GM21528 (cell line): ENCODE results near the gene CCR8.

Source experiments
- ATAC-seq: cut with Tn5 transposase; IDR thresholded peaks from one replicate; pipeline ENCODE4 v1.9.1; 2021; ENCODE audit warnings: mild to moderate bottlenecking, moderate library complexity; ENCODE audit not compliant: unreplicated experiment, low FRiP score

The CCR8 gene, protein sequence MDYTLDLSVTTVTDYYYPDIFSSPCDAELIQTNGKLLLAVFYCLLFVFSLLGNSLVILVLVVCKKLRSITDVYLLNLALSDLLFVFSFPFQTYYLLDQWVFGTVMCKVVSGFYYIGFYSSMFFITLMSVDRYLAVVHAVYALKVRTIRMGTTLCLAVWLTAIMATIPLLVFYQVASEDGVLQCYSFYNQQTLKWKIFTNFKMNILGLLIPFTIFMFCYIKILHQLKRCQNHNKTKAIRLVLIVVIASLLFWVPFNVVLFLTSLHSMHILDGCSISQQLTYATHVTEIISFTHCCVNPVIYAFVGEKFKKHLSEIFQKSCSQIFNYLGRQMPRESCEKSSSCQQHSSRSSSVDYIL

DNA sequence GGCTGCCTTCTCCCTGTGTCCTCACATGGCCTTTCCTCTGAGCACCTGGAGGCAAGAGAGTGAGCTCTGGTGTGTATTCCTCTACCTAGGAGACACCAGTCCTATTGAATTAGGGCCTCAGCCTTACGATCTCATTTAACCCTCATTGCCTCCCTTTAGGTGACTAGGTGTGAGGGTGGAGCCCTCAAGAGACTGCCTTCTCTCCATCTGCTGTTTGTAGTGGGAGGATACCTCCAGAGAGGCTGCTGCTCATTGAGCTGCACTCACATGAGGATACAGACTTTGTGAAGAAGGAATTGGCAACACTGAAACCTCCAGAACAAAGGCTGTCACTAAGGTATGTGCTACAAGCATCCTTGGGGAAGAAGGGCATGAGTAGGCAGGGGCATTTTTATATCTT lies at the start of gene CCR8:
Gene CCR8 (plus strand): TSS at position 217 of the 400 bp plus-strand sequence. CDS start 2,623 bp downstream, outside the sequence.
- no peak for ATAC-seq

DNA sequence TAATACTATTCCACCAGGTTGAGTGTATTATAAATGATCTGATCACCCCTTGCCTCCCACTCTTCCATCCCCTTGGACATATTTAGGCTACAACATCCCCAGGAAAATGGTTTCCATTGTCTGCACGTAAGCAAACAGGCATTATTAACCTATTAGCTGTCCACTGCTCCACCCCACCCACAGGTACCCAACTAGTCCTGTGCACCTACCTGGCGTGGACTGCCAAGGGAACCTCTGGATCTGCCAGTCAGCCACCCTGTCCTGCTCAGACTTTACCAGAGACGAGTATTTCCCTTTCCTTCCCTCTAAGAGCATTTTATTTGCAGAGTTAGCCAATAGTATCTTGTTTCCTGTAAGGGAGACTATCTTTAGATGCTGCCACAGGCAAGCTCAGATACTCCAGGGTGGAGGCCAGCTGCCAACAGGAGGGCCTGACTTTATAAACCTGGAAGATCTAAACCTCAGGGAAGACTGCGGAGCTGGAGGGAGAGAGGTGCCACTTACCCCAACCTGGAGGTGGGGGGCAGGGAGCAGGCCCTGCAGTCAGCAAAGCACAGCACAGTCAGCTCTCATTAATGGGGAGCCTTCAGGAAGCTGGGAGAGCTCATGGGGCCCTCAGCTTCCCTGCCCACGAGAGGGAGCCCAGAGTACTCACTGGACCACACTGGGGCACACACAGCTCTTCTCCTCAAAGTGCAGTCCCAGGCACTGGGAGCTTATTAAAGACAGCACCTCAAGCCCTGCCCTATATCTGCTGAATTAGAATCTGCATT lies 49.6 kb upstream of the CCR8 start, which contains the start of gene CX3CR1:
Gene CX3CR1 (minus strand): TSS at position 292 of the 773 bp plus-strand sequence. CDS start 13,527 bp downstream, outside the sequence.
- ATAC-seq = no peak

DNA sequence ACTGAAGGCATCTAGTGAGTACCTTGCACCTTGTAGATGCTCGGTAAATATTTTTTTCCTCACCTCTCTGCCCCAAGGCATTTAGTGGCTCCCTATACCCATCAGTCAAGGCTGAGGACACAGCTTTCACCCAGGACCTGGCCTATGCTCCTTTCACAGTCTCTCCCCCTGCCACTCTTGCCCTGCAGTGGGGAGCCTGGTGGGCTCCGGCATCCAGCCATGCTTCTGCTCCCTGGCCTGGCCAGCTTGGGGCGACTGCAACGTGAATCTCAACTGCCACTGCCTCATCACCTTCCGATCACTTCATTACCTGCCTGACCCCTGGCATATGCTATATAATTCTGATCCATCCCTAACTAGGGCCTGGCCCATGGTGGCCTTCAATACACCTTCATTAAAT lies 48.9 kb upstream of the CCR8 start:
- no peak for ATAC-seq

DNA sequence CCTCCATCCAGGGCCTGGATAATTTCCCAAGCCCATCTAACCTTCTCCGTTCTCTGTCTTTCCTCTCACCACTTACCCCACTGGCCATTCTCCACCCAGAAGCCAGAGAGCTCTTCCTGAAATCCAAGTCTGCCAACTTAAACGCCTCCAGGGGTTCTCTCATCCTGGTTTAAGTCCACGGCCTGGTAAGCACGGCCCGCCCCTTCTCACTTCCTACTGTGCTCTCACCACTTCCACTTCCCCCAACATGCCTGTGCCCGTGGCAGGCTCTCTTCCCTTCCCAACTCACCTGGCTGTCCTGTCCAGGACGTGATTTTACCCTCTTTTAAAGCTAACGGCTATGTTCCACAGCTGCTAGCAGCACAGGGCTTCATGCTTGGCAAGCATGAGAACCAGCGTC lies 48.0 kb upstream of the CCR8 start:
- ATAC-seq = no peak

DNA sequence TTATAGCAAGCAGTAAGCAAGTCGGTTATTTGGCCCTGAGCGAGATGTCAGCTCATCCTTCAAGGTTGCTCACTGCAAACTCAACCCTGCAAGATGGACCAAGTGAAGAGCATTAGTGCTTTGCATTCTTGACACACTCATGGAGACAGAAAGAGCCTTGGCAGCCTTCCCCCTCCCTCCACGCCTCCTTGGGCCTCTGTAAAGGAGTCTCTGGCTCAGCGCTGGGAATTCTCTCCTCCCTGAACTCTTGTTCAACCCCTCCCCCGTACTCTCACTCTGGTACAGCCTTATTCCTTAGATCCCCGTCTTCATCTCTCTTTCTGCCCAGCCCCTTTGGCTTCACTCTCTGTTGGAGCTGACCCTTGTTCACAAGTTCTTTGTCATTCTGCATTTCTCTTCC lies 47.5 kb upstream of the CCR8 start:
- ATAC-seq = no peak

DNA sequence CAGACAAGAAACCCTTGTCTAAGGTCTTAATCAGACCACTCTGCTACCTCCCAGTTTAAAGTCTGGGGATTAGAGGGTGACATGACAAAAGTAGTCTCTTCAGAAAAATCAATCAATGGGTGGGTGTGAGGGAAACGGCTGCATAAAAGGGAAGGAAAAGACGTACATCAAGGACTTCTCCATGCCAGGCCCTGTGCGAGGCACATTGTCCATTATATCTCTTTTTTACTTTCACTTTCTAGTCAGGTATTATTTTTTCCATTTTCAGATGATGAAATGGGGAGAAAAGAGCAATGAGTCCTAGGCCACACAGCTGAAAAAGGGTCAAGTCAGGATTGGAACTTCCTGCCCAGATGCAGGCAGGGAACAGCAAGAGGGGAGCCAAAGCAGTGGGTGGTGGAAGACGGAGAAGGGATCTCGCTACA lies 45.0 kb upstream of the CCR8 start:
- ATAC-seq = no peak

DNA sequence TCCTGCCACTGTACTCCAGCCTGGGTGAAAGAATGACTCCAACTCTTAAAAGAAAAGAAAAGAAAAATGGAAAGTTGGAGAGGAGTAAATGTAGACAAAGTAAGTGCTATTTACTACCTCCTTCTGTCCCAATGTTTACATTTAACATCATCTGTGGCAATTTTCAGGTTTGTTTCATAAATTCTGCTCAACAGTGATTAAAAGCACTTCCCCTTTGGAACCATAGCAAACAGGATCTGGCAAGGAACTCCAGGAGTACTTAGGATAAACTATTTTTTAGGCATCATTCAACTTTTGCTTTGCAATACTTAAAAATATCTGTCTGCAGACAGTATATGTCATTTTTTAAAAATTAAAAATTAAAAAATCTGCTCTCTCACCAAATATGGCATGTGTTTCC lies 44.2 kb upstream of the CCR8 start:
- ATAC-seq = no peak

DNA sequence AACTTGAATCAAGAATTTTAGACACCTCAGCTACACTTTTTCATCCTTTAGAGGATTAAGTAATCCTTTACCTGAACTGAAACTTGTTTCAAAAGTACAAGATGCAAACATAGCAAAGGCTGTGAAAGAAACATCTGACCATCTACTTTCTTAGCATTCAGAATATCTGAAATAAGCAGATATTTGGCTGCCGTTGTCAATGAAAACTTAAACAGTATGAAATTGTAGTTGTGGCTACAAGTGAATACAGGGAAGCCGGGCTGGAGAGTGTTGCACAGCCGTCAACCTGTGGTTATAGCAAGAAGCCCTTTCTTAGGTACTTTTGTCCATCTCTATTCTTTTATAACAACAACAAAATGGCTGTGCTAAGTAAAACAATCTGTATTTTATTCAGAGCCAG lies 42.7 kb upstream of the CCR8 start:
- no peak for ATAC-seq

DNA sequence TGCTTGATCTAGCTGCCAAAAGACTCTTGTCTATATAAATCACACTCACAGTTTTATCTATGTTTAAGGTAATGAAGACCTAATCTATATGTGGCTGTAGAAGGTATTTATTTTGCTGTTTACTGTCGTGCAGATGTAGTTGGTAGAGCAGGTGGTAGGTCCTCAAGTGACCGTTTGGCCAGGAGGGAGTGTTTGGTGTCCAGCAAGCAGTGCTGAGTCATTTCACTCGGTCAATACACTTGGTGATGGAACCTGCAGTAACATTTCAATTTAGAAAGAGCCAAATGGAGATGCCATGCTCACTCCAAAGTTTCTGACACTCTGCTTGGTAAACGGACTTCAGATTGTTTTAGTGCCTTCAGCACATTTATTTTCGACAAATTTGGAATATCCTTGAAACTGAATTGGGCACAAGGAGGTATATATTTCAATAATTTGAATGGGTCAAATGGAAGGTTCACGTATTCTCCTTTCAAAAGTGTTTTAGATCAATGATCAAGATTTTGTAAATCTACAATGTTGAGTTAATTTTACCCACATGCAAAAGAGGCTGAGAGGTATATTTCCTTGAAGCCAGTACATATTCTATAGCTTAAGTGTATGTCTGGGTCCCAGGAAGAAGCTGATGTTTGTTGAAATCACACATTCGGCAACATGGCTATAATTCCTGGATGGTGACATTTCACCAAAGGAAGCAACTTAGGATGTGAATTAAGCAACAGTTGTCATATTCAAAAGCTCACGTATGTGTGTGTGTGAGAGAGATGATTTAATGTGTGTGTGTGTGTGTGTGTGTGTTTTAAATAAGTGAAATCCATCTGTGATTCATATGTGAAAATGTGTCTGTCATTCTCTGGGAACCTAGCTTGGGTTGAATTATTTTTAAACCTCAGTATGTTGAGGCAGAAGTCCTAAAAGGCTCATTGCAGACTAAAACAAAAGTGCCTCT lies 42.0 kb upstream of the CCR8 start:
- ATAC-seq = no peak

DNA sequence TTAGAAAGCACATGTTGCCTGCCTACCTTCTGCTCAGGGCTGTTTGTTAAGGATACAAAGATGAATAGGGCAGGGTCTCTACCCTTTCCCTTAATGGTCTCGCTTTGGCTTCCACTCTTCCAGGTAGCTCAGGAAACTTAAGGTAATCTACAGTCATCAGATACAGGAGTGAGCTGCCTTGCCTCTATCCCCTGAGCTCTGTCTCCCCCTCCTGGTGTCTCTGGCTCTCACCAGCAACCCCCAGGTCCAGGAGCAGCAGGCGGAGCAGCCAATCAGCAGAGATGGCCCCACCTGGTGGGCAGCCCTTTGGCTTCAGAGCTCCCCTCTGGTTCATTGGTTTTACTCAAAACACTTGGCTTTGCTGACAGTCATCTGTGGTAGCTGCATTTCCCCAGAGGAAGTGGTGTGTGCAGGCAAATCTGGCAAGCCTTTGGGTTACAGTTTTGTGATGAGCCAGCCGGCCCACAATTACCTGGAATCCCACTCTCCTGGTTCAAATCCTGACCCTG lies 41.2 kb upstream of the CCR8 start:
- ATAC-seq = peak; percentile 96

DNA sequence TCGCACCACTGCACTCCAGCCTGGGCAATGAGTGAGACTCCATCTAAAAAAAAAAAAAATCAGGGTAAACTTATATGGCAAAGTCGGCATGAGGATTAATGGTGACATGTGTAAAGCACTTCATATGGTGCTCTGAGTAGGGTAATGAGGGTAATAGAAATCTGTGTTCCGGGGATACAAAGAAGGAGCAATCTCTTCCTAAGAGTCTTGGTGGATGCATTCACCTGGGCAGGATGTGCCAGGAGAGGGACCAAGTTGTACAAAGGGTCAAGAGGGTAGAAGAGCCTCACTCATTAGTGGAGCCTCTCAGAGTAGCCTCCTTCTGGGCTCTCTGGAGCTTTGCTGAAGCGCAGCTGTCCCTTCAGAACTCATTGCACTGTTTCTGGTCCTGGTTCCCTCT lies 40.4 kb upstream of the CCR8 start:
- no peak for ATAC-seq

DNA sequence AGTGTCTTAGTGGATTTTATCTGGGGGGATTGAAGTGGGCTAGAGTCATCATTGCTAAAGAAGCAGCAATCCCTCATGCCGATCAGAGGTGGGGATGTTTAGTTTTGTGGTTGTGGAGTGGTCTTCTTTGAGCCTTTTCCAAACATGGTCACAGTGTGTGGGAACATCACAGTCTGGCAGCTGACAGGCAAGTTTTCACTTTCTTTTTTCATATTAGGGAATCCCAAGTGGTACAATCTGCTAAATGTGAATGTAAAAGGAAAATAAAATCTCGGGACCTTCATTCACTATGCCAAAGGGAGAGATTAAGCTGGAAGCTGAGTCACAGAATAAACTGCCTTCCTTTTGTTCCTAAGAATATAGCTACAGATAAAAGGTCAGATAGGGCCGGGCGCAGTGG lies 39.3 kb upstream of the CCR8 start:
- ATAC-seq = no peak

DNA sequence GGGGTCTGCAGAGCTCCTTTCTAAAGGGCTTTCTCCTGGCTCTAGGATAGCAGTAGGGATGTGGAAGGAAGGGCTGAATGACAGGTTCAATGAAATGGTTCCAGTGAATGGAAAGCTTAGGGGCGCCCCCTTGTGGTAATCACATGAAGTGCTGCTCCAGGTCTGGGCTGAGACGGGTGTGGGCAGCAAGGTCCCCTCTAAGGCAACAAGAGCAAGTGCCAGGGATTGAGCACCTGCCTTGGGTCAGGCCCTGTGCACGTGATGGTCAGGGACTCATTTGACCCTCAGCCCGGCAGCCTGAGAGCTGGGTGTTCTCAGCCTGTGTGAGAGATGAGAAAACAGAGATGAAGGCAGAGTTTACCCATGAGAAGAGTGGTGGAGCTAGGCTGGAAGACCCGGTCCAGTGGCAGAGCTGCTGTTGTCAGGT lies 37.6 kb upstream of the CCR8 start:
- no peak for ATAC-seq

DNA sequence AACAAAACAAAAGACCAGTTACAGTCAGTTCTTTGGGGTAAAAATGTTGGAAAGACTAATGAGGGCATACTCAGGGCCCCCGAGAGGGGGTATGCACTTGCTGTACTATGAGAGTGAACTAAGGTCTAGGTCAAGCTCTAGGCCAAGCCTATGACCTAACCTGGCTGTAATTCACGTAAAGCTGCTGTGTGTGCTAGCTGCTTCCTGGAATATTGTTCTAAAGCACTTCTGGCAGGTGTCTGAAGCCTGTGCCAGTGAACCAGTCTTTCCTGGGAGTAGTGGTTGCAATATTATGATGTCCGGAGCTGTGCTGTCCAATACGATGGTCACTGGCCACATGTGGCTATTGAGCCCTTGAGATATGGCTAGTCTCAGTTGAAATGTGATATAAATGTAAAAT lies 36.5 kb upstream of the CCR8 start:
- ATAC-seq = no peak

DNA sequence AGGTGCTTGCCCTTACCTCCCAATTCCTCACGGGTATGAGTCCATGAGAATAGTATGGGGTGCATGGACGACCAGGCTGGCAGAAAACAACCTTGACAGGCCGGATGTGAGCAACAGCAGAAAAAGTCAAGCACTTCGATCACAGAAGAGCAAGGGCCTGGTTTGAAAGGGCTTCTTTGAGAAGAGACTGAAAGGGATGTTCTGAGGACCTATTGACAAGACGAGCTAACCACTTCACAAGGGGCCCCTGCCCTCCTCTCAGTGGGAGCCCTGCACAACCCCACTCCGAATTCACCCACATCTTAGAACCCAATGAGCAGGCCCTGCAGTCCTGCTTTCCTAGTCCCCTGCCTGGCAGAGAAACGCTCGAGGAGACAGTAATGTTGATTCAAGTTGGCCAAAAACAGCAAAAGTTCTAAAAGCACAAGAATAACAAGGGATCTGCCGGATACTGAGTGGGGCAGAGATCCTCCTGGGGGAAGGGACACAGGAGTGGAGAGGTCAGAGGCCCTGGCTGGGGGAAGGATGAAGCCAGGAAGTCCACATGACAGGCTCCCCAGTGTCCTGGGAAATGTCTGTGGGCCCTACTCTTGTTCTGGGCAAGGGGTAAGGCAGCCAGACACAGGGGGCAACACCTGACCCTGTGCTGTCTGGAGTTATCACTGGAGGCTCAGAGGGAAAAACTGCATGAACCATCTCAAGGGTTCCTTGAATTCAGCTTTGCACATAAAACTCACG lies 34.9 kb upstream of the CCR8 start:
- ATAC-seq = no peak

DNA sequence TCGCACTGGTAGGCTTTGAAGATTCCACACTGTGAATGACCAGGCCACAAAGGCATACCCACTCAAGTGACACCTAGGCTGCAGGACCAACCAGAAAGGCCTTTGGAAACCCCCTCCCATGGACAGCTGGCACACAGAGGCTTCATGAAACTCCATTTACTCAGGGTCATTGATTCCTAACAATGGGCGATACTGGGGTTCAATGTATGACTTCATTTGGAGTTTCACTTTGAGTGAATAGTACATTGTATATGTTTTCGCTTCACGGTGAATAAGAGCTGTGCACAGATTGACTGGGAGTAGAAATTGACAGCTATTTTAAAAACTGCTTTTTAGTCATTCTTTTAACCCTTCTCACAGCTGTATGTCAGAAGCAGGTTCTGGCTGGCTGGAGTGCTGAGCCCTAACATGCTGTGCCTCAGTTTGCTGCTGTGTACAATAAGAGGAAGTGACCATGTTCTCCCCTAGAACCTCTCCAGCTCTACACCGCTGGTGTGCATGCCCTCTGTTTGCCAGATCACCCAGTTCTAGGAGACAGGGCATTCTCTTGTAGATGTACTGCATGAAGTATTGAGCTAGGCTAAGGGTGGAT lies 34.2 kb upstream of the CCR8 start:
- ATAC-seq = peak; percentile 77

DNA sequence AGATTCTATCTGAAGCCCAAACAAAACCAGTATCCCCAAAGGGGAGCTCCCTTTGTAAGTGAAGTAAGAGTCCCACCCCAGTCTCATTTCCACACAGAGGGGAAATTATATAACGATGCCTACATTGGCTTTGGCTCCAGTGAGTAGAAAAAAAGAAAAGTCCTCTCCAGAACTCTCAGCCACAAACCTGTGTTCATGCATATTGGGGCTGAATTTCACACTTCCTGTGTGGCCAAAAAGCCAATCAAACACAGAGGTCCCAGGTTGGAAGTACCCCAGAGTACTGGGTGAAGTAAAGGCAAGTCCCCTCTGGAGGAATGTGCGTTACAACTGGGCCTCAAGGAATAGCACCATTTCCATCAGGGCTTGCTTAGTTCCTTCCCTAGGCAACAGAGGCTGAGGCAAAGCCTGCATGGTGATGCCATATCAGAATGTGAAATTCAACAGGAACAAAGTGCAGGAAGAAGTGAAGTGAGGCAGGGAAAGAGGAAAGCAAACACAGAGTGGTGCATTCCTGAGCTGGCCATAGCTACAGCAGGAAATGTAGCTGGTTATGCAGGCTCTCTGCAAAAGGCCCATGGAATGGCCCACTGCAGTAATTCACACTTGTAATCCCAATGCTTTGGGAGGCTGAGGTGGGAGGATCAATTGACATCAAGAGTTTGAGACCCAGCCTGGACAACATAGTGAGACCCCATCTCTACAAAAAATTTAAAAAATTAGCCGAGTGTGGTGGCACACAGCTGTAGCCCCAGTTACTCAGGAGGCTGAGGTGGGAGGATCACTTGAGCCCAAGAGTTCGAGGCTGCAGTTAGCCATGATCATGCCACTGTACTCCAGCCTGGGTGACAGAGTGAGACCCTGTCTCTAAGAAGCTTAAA lies 33.1 kb upstream of the CCR8 start:
- ATAC-seq = no peak

DNA sequence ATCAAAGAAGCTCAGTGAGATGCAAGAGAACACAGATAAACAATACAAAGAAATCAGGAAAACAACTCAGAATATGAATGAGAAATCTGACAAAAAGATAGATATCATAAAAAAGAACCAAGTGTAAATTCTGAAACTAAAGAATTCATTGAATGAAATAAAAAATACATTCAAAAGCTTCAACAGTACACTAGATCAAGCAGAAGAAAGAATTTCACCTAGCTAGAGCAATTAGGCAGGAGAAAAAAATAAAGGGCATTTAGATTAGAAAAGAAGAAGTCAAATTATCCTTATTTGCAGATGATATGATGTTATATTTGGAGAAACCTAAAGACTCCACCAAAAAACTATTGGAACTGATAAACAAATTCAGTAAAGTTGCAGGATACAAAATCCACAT lies 30.2 kb upstream of the CCR8 start:
- no peak for ATAC-seq
